HG03280 (cell line): ENCODE results near the gene ABHD16B.
"Not testable (repeated sequence)": the region's sequence is repeated elsewhere in the genome, so short reads cannot be mapped to it uniquely, and the experiment has no call there.

ENCODE experiments used
- ATAC-seq: cut with Tn5 transposase; IDR thresholded peaks from one replicate; pipeline ENCODE4 v1.9.1; 2021; ENCODE audit warnings: mild to moderate bottlenecking, moderate library complexity; ENCODE audit not compliant: unreplicated experiment

Gene ABHD16B

DNA sequence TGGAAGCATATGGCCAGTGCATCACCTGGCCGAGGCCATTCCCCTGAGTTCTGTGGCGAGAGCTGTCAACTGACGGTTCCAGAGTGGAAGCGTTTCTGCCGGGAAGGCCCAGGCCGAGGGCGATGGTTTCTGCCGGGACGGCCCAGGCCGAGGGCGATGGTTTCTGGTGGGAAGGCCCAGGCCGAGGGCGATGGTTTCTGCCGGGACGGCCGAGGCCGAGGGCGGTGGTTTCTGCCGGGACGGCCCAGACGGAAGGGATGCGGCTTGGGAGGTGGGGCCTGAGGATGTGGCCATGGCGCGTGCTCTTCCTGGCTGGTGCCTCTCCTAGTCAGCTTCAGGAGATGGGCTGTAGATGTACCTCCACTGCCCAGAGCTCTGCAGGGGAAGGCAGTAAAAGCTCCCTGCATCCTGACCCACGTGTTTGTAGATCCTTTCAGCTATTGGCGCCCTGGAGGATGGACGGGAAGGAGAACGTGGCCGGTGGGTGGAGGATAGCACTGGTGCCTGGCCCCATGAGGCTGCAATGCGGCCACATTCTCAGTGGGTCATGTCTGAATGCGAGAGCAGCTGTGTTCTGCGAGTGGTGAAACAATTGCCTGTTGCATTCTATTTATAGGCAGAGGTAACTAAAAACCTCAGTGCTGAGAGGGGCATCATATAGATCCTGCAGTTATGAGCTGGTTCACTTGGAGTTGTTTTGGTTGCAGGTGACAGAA is 16.6 kb downstream of the ABHD16B start:
- ATAC-seq = no peak

DNA sequence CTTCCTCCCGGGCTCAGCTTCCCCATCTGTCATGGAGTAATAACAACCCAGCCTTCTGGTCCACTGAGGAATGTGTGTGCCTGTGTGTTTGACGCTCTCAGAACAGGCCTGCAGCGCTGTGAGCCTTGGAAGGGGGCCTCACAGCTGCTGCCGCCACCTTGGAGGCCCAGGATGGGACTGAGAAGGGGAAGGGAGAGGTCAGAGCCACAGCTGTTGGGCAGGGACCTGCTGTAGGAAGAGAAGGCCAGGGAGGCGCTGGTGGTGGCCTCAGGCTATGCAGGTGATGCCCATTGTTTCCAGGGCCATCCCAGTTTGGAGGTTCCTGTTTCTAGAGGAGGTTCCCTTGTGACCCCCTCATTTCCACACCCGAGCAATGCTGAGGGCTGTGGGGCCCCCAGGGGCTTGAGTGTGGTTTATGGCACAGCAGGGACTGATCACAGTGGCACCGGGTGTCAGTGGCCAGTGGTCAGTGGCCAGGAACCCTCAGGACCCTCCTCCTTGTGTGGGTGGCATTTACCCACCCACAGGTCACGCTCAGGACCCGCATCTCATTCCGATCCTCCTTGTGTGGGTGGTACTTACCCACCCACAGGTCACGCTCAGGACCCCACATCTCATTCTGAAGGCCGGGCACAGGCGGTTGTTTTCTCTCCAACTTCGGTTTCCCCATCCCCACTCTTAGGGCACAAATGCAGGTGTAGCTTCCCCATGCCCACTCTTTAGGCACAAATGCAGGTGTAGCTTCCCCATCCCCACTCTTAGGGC is 17.8 kb downstream of the ABHD16B start:
- no peak for ATAC-seq

DNA sequence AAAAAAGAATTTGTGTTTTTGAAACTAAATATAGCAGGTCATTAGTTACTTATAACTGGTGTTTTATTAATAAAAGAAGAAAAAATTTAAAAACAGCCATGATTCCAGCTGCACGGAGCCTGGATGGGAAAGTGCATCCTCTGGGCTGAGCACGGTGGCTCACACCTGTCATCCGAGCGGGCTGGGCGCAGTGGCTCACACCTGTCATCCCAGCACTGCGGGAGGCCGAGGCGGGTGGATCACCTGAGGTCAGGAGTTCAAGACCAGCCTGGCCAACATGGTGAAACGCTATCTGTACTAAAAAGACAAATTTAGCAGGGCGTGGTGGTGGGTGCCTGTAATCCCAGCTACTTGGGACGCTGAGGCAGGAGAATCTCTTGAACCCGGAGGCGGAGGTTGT is 19.6 kb downstream of the ABHD16B start:
- ATAC-seq = not testable (repeated sequence)

DNA sequence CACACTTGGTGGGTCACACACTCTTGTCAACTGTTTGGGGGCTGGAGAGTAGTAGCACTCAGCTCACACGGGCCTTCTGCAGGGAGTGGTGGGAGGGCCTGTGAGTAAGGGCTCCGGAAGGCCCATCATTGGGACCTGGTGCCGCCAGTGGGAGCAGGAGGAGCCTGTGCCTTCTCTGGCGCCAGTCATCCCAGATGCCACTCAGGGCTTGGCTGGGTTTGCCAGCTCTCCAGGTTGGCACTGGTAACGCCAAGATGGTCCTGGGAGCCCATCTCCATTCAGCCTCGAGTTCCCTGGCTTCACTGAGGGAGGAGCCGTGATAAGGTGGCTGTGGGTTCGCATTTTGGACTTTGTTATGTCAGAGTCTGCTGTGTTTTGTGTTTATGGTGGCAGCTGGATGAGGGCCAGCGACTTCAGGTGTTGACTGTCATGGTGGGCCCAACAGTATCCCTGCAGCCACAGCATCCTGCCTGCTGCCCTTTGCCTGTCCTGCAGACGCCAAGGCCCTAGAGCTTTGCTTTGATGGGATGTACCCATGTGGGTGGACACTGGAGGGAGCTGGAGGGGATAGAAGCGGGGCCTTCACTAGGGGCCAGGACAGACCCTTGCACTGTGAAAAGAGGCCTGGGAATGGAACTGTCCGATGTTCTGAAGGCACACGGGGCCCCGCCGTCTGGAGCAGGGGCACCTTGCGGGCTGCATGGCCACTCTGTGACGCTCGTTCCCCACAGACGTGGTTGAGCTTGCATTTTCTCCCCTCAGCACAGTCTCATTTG is 20.3 kb downstream of the ABHD16B start:
- ATAC-seq = no peak

DNA sequence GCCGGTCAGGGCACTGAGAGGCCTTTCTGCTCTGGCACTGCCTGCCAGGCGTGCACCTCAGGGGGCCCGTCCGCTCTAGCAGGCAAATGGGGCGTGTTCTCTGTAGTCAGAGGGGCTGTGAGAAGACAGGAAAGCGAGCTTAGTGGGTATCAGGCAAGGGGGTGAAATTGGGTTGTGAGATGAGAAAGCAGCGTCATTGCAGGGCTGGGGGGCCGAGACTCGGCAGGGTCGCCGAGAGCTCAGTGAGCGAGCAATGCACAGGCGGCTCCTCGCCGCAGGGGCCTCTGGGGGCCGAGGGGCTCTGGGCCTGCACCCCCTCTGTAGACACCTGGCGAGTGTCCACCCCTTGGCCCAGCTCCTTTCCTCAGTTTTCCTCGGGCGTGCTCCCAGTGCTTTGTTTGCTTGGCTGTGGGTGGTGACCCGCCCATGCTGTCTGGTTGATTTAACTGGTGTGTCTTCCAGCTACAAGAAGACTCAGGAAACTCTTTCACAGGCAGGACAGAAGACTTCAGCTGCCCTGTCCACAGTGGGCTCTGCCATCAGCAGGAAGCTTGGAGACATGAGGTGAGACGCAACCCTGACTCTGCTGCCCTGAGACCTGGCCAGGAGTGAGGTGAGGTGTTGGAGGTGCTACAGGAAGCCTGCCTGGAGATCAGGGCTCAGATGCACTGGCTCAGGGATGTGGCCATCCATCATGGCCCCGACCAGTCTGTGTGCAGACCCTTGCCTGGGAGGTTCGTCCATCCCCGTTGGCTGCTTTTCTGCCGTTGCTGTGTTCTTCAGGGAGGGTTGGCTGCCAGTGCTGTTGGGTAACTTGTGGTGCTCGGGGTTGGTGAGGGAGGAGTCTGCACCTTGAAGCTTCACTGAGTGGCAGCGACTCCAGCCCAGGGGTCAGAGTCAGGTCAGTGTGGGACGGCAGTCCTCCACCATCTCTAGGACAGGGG is 21.2 kb downstream of the ABHD16B start:
- no peak for ATAC-seq

DNA sequence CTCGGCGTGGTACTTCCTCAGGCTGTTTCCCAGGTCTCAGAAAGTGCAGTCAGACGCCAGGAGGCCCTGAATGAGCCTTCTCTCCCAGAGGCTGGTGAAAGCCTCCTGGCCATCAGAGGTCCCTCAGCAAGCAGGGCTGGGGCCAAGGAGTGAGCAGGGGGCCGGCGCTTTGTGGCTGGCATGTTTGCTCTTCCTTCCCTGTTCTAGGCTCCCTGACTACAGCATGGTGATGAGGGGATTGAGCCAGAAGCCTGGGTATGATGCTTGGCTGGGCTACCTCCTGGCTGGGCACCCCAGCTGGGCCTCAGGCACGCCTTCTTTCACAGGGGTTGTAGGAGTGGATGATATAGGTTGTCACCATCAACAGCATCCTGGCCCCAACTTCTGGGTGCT is 21.9 kb downstream of the ABHD16B start:
- no peak for ATAC-seq

DNA sequence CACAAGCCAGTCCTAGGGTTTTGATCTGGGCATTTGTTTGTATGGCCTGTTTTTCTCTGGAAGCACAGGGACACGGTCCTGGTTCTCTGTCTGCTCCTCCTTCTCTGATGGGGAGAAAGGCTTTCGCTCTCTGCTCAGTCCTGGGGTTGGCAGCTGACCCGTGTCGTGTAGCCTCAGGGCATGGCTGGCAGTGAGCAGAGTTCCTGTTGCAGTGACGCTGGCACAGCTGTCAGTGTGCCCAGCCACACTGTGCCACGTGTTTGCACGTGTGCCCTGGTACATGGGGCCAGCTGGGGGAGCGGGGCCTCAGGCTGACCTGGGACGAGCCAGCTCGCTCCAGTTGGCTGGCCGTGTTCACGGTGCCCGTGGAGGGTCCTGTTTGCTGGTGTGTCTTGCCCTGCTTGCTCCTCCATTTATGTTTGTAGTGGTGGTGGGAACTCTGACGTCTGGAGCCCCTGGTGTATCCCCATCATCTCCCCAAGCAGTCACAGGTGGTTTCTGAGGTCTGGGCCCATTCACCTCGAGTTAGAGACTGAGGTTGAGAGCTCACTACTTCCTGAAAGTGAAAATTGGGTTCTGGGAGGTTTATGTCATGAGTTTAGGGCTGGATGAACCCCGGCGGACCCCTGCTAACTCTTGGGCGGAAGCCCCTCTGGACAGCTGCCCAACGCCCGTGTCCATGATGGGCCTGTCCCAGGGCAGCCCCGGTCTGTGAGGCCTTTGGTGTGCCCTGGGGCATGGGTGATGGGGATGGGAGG is 23.4 kb downstream of the ABHD16B start:
- ATAC-seq = no peak

DNA sequence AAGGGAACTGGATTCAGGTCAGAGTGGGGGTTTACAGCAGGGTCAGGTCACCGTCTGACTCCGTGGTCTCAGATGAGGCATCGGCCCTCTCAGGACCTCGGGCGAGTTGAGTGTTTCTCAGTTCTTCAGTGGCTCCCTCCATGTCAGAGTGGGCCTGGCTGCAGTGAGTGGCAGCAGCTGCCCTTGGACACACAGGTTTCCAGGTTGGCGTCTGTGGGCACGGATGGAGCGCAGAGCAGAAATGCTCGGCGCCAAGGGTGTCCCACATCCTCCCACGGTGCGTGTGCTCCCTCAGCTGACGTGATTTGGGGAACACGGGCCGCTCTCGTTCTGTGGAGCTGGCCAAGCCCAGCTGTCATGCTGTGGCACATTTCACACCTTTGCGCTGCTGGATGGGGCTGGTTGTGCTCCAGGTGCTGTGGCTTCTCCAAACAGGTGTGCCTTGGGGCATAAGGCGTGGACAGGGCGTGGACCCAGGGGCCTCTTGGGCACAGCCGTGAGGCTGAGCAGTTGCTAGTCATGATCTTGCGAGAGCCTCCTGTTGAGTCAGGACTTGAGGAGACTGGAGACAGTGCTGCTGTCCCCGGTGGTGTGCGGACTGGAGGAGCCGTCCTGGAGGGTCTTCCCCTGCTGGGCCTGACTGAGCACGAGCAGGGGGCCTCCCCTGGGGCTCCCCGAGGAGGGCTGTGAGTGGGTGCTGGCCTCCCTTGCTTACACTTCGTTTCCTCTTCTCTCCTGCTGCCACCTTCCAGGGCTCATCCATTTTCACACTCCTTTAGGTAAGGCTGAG is 24.2 kb downstream of the ABHD16B start:
- ATAC-seq = no peak

DNA sequence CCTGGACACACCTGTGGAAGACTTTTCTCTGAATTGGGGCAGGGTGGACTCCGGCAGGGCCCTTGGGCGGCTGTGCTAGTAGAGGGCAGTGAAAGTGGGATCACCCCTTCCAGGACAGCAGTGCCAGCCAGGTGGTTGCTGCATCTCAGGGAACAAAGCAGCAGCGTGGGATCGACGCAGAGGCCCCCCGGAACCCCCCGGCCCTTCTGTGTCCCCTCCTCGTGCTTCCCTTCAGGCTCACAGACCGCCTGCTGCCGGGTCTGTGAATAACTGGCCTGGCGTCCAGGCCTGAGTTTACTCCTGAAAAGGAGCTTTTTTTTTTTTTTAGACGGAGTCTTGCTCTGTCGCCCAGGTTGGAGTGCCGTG is 24.7 kb downstream of the ABHD16B start:
- ATAC-seq = no peak

DNA sequence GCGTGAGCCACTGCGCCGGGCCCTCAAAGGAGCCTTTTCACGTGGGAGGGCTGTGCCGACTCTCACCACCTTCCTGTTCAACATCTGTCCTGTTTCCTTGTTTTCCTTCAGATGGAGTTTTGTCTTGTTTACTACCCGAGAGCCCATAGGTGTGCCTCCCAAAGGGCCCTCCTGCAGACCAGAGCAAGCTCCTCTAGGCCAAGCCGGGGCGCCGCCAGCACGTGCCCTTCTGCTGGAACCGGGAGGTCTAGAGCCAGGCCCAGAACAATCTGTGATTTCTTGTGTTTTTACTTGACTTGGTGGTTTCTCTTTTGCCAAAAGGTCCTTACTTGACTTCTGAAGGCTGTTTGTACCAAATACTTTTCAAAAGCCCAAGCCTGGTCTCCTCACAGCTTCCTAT is 25.6 kb downstream of the ABHD16B start:
- ATAC-seq = no peak

DNA sequence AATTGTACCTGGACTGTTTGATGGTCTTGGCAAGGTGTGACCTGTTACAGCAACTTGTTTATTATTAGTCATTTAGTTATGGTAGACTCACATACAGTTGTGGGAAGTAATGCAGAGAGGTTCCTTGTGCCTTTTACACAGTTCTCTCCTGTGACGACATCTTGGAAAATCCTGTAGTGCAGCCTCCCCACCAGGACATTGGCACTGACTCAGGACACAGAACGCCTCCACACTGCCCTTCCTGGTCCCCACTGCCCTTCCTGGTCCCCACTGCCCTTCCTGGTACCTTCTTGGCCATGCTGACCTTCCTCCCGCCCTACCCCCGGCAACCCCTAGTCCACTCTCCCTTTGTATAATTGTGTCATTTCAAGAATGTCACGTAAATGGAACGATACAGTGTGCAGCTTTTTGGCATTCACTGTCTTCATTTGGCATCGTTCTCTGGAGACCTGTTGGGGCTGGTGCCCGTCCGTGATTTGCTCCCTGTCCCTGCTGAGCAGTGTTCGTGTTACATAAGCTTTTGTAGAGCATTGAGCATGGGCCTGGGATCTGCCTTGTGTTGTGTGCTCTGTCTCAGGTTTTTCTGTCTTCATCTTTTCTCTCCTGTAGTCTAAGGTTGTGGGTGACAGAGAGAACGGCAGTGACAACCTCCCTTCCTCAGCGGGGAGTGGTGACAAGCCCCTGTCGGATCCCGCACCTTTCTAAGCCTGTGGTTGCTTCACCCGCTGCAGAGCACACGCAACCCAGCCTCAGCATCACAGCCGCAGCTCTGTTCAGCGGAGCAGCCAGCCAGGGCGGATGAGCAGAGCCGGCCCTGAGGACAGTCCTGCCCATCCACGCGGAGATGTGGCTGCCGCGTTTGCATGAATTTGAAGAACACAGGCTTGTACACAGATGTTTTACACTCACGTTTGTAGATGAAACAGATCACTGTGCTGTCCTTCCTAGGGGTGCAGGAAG is 28.2 kb downstream of the ABHD16B start:
- ATAC-seq = no peak

DNA sequence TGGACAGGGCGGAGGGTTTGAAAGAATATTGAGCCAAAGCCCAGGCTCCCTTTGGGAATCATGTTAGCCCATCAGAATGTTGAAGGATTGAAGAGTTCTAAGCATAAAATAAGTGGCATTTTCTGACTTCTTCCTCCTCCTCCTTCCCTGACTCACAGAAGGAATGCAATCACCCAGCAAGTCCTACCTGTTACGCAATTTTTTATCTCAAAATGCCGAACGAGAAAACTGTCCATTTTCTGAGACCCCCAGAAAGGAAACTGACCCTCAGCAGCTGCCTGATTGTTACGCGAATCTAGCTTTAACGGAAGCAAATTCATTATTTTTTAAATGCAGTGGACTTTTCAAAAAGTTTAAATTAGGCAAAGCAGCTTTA is 28.9 kb downstream of the ABHD16B start:
- no peak for ATAC-seq

DNA sequence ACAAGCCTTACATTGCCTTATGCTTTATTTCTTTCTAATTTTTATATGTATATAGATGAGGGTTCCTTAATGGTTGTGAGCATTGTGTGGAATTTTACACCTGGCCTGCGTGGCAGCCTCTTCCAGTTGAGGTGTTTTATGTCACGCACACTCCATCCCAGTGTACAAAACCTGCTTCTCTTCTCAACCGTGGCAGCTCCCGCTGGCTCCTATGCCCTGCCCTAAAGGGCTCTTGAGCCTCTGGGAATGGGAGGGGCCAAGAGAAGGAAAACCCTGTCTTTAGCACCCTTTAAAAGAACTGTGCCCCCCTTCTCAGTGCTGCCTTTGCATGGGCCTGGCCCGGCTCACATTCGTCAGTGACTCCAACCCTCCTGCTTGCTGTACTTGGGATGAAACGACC is 29.3 kb downstream of the ABHD16B start:
- no peak for ATAC-seq

DNA sequence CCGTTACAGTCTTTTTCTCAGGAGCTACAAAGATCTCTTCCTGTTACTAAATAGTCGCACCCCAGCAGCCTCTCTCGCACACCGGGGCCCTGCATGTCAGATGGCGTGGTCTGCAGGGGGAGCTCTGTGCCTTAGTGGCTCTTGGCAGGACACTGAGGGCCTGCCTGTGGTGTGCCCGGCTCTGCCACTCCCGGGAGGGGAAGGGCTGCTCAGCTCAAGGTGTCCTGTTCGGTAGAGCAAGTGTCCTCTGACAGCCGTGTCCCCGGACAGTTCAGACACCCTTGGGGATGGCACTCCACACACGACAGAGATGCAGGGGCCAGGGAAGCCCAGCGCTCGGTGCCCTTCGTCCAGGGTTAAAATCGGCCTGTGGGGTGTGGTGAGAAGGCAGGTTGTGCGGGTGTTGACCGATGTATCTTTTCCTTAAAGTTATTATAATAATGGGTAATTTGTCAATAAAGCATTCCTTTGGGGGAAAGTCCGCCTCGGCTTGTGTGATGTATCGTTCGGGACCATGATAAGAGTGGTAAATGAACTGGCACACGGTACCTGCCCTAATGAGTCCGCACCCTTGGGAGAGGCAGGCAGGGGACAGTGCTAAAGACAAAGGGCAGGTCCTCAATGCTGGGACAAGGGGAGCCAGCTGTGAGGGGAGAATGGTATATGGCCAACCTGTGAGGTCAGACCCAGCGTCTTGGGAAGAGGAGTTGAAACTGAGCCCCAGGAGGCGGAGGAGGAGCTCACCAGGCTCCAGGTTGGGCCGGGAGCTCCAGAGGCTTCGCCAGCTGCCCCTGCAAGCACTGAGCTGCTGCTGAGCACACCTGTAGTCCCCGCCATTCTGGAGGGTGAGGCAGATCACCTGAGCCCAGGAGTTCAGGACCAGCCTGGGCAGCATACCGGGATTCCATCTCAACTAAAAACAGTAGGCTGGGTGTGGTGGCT is 30.0 kb downstream of the ABHD16B start:
- no peak for ATAC-seq

DNA sequence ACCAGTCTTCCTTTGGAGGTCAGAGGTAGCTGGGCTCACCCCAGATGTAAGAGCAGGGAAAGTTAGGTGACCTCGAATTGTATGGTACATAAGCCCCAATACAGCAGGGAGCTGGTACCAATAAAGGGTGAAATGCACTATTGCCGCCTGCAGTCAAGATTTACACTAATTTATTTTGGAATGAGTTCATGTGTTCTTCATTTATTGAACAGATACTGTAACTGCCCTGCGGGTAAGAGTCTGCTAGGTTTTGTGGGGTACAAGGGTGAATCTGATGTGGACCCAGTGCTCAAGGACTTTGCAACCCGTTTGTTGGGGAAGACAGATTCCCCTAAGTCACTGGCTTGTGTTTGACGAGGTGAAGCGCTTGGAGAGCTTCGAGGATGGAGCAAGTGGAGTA is 31.1 kb downstream of the ABHD16B start:
- ATAC-seq = no peak

DNA sequence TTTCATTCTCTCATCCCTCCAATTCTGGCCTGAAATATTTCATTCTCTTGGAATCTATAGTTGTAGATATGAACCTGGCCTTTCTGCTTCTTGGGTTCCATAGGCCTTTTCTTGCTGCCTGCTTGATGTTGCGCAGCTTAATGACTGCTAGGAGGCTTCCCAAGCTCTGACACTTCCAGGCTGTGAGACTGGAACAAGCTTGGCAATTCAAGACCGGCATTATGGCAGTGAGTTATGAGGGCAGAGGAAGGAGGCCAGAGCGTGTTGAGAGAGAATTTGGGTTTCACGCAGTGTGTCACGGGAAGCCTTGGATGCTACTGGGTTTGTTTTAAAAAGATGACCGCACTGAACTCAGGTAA is 32.7 kb downstream of the ABHD16B start:
- ATAC-seq = no peak
